Erythroblast (primary cell): ENCODE results near the gene KAZN.

Source experiments
- GATA1 ChIP-seq: IDR thresholded peaks from 2 replicates; pipeline ENCODE4 v1.6.1; 2011; ENCODE audit warnings: low read depth, mild to moderate bottlenecking, control low read depth, low read length, moderate library complexity
- POLR2A ChIP-seq: IDR thresholded peaks from 2 replicates; pipeline ENCODE4 v1.6.1; 2011; ENCODE audit warnings: mild to moderate bottlenecking, low read length

DNA sequence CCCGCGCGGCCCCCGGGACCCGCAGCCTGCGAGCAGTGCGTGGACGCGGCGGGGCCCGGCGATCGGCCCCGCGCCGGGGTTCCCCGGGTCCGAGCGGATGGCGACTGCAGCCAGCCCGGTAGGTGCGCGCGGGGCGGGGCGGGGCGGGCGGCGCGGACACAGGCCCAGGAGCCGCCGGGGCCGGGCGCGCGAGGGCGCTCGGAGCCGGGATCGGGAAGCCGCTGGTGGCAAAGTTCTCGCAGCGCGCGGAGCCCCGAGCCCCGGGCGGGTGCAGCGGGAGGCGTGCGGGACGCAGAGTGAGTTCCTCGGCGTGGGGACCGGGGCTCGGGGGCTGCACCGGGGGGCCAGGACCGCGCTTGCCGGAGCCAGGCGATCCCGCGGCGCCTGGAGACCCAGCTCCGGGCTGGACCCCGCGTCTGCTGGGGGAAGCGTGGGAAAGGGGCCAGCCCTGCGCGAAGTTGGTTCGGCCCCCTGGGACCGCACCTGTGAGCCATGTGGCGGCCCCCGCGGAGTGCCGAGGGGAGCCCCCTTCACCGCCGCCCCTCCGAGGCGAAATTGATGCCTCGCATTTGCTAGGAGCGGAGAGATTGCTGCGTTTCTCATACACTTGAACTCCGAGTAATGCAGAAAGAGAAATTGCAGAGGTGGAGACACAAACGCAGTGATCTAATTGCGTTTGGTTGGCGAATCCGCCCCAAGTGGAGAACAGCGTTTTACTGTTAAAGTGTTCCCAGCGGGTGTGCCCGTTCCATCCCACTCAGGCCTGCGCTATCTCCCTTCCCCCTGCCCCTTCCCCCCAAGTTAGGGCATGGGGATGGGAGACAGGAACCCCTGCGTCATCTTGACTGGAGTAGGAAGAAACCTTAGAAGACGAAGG, 326.2 kb downstream of the KAZN start:
- TF ChIP-seq POLR2A, result no peak
- no peak for TF ChIP-seq GATA1
